Osteocyte (in vitro differentiated cells): Measurements from ENCODE around the gene PDE11A. TPM values are rescaled to one million over a fixed set of nuclear protein-coding genes. Genes with fewer than 3 reads are reported as not detected.

ENCODE experiments used
- DNase-seq: peaks from one replicate; pipeline ENCODE4 v3.0.0; 2021; ENCODE audit warnings: mixed read lengths; ENCODE audit not compliant: unreplicated experiment; ENCODE audit errors: extremely low spot score
- H3K27ac Mint-ChIP-seq: one replicate; pipeline ENCODE4 v1.8.0; 2021; ENCODE audit warnings: mild to moderate bottlenecking, mixed read lengths; ENCODE audit not compliant: unreplicated experiment
- H3K27me3 Mint-ChIP-seq: one replicate; pipeline ENCODE4 v1.8.0; 2021; ENCODE audit warnings: mixed read lengths; ENCODE audit not compliant: unreplicated experiment
- H3K36me3 Mint-ChIP-seq: one replicate; pipeline ENCODE4 v1.8.0; 2021; ENCODE audit warnings: mixed read lengths; ENCODE audit not compliant: unreplicated experiment
- H3K4me1 Mint-ChIP-seq: one replicate; pipeline ENCODE4 v1.8.0; 2021; ENCODE audit warnings: mixed read lengths; ENCODE audit not compliant: unreplicated experiment
- H3K4me3 Mint-ChIP-seq: one replicate; pipeline ENCODE4 v1.8.0; 2021; ENCODE audit warnings: mild to moderate bottlenecking, moderate library complexity, mixed read lengths; ENCODE audit not compliant: unreplicated experiment
- H3K9me3 Mint-ChIP-seq: one replicate; pipeline ENCODE4 v1.8.0; 2021; ENCODE audit warnings: mixed read lengths; ENCODE audit not compliant: unreplicated experiment
- total RNA-seq: library from RNA; stranded (reverse); gene quantifications from 2 replicates; pipeline ENCODE4 v1.2.1, GENCODE V29; 2021
- TF ChIP-seq, protein P1 (sequence below): fragments of 200-600 bp; sonication (generic); IDR thresholded peaks from 2 replicates; pipeline ENCODE4 v1.5.0; 2021; ENCODE audit warnings: antibody characterized with exemption, mild to moderate bottlenecking, moderate library complexity

PDE11A gene
- total RNA-seq, 1 donor from 2014 or later, result 0.05 TPM

GRCh38 chr2:177596866-177597265 lies 475.7 kb downstream of the PDE11A start:
- DNase-seq, result no peak
- Mint-ChIP-seq H3K27ac (no peak overlapping the region), H3K4me3 (no peak overlapping the region), H3K27me3 (peaks cover 24% of the 10 kb centered on the region), H3K4me1 (no peaks in the 10 kb centered on the region), H3K36me3 (no peaks in the 10 kb centered on the region), H3K9me3 (no peaks in the 10 kb centered on the region)
- TF ChIP-seq, protein P1, sequence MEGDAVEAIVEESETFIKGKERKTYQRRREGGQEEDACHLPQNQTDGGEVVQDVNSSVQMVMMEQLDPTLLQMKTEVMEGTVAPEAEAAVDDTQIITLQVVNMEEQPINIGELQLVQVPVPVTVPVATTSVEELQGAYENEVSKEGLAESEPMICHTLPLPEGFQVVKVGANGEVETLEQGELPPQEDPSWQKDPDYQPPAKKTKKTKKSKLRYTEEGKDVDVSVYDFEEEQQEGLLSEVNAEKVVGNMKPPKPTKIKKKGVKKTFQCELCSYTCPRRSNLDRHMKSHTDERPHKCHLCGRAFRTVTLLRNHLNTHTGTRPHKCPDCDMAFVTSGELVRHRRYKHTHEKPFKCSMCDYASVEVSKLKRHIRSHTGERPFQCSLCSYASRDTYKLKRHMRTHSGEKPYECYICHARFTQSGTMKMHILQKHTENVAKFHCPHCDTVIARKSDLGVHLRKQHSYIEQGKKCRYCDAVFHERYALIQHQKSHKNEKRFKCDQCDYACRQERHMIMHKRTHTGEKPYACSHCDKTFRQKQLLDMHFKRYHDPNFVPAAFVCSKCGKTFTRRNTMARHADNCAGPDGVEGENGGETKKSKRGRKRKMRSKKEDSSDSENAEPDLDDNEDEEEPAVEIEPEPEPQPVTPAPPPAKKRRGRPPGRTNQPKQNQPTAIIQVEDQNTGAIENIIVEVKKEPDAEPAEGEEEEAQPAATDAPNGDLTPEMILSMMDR, result no peak

GRCh38 chr2:177595126-177595845 lies 477.3 kb downstream of the PDE11A start:
- H3K9me3 Mint-ChIP-seq, result no peaks in the 10 kb centered on the region
- no peaks in the 10 kb centered on the region for H3K36me3 Mint-ChIP-seq

DNA sequence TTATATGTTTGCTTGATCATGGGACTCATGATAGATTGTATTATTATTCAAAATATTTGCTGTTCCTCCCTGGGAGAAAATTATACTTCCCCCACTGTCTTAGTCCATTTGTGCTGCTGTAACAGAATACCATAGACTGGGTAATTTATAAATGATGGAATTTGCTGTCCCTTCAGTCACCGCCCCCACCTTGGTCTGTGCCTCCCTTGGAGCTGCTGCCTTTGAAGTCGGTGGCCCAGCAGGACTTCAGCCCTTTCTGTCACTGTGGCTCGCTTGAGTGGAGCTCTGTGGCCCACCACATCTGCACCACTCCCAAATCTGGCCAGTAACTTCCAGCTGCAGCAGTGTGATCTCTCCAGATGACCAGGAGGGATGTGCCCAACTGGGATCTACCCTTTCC lies 479.2 kb downstream of the PDE11A start:
- H3K36me3 Mint-ChIP-seq, result no peaks in the 10 kb centered on the region
- H3K9me3 Mint-ChIP-seq, result no peaks in the 10 kb centered on the region
- TF ChIP-seq, protein P1, result no peak
- DNase-seq, result no peak
- H3K4me3 Mint-ChIP-seq, result no peak overlapping the region
- H3K27me3 Mint-ChIP-seq, result peaks cover 16% of the 10 kb centered on the region
- H3K4me1 Mint-ChIP-seq, result no peaks in the 10 kb centered on the region
- no peak overlapping the region for H3K27ac Mint-ChIP-seq

More at GRCh38 chr2:177595126-177595845, 477.3 kb downstream of the PDE11A start:
- DNase-seq, result peak; percentile 54
- Mint-ChIP-seq H3K4me3 (no peak overlapping the region), H3K27me3 (peaks cover 26% of the 10 kb centered on the region), H3K27ac (no peak overlapping the region), H3K4me1 (no peaks in the 10 kb centered on the region)
- TF ChIP-seq, protein P1, result no peak

GRCh38 chr2:177592945-177593344 lies 479.6 kb downstream of the PDE11A start:
- peaks cover 12% of the 10 kb centered on the region for H3K27me3 Mint-ChIP-seq
- no peaks in the 10 kb centered on the region for H3K36me3 Mint-ChIP-seq
- H3K27ac Mint-ChIP-seq, result no peak overlapping the region
- TF ChIP-seq, protein P1, result no peak
- H3K4me3 Mint-ChIP-seq, result no peak overlapping the region
- no peaks in the 10 kb centered on the region for H3K9me3 Mint-ChIP-seq
- peak; percentile 23 for DNase-seq
- no peaks in the 10 kb centered on the region for H3K4me1 Mint-ChIP-seq

- peaks cover 8% of the 10 kb centered on the region for H3K27me3 Mint-ChIP-seq
- no peak overlapping the region for H3K4me3 Mint-ChIP-seq
- no peak overlapping the region for H3K27ac Mint-ChIP-seq
- H3K9me3 Mint-ChIP-seq, result no peaks in the 10 kb centered on the region
- H3K4me1 Mint-ChIP-seq, result no peaks in the 10 kb centered on the region
- TF ChIP-seq, protein P1, result no peak
- DNase-seq, result peak; percentile 64
- H3K36me3 Mint-ChIP-seq, result no peaks in the 10 kb centered on the region
Measured at GRCh38 chr2:177592397-177592796, 480.2 kb downstream of the PDE11A start.
